Stomach (tissue), 9 donors: ENCODE measurements around the gene ADPRHL1. TPM values are rescaled to one million over a fixed set of nuclear protein-coding genes. Genes with fewer than 3 reads are reported as not detected.
A peak's percentile ranks its signal among the peaks of the same experiment; 100 is the strongest.
"Not testable (repeated sequence)": the region's sequence is repeated elsewhere in the genome, so short reads cannot be mapped to it uniquely, and the experiment has no call there.

ENCODE experiments used
- DNase-seq, 2 donors: peaks; one replicate each; pipeline versions ENCODE4 v3.0.0 to v3.0.0-alpha.2; 2013 to 2019
- H3K27ac ChIP-seq, 5 donors: fragments of 200-600 bp in 4 of 5; sonication (generic) in 4 of 5; one replicate each; pipeline ENCODE4 v1.5.1; 2013 to 2019; ENCODE audit warnings: mild to moderate bottlenecking in 1 of 5, moderate library complexity in 1 of 5
- H3K27me3 ChIP-seq, 3 donors: fragments of 200-600 bp; sonication (generic); one replicate each; pipeline ENCODE4 v1.5.1; 2017 to 2019; ENCODE audit warnings: mixed run types in 1 of 3
- H3K36me3 ChIP-seq, 4 donors: fragments of 200-600 bp; sonication (generic); 1 replicate in 3 of 4; 2 replicates in 1 of 4; pipeline ENCODE4 v1.5.1; 2016 to 2019
- H3K4me1 ChIP-seq, 4 donors: fragments of 200-600 bp; sonication (generic); one replicate each; pipeline ENCODE4 v1.5.1; 2016 to 2019
- H3K4me3 ChIP-seq, 4 donors: fragments of 200-600 bp; sonication (generic) in 3 of 4; one replicate each; pipeline ENCODE4 v1.5.1; 2016 to 2019; ENCODE audit warnings: mild to moderate bottlenecking in 1 of 4
- H3K9me3 ChIP-seq, 4 donors: fragments of 200-600 bp; sonication (generic); one replicate each; pipeline ENCODE4 v1.5.1; 2016 to 2019
- EP300 ChIP-seq: sonication (generic); formaldehyde crosslinking; IDR thresholded peaks from one replicate; pipeline ENCODE4 v1.6.1; 2017; ENCODE audit warnings: antibody characterized with exemption
- POLR2A ChIP-seq, 4 donors: fragments of 450-650 bp; IDR thresholded peaks; one replicate each; pipeline ENCODE4 v1.6.1; 2016; ENCODE audit warnings: antibody characterized with exemption in 4 of 4, control low read depth in 2 of 4, mild to moderate bottlenecking in 1 of 4, moderate library complexity in 1 of 4
- POLR2AphosphoS5 ChIP-seq, 3 donors: sonication (generic); formaldehyde crosslinking; IDR thresholded peaks; one replicate each; pipeline ENCODE4 v1.6.1; 2016; ENCODE audit warnings: antibody characterized with exemption in 3 of 3
- WGBS, 5 donors: extraction: QIAGEN DNeasy Blood & Tissue Kit in 3 of 5; methylation state at CpG; one replicate each; pipeline versions ENCODE4 v1.1.5 to v1.1.7; 2013 to 2018; 5-methylcytosine and 5-hydroxymethylcytosine counted together
- intact Hi-C: fragments of 100-400 bp; cut with DNase I; formaldehyde crosslinking; loops from one replicate; pipeline ENCODE4 v1.15.1; 2023; ENCODE audit warnings: low total_unique reads
- polyA plus RNA-seq, 3 donors: library from polyadenylated mRNA; stranded (reverse); fragments of 200-250 nt; gene quantifications; one replicate each; pipeline ENCODE4 v1.2.3, GENCODE V29; 2013
- total RNA-seq, 5 donors: library from RNA; depleted of rRNA; stranded (reverse); fragments of >200 nt; gene quantifications; one replicate each; pipeline versions ENCODE4 v1.1.0 to v1.2.3, GENCODE V29; 2014 to 2016
- TF ChIP-seq, protein P1 (sequence below), 7 experiments: fragments of 450-650 bp in 4 of 7; fragments of 200-600 bp in 3 of 7; sonication (generic) in 3 of 7; IDR thresholded peaks; one replicate each; pipeline ENCODE4 v1.5.1; 2016 to 2019; ENCODE audit warnings: antibody characterized with exemption in 7 of 7, control low read depth in 2 of 7, mild to moderate bottlenecking in 1 of 7
- donor health status: healthy with polysubstance abuse.
- donor health status: Bipolar disorder and iron deficiency.
- donor health status: healthy.

Gene ADPRHL1
- total and polyA plus RNA-seq, 8 donors, result 1.7 to 6.7 (median 2.7) TPM

DNA sequence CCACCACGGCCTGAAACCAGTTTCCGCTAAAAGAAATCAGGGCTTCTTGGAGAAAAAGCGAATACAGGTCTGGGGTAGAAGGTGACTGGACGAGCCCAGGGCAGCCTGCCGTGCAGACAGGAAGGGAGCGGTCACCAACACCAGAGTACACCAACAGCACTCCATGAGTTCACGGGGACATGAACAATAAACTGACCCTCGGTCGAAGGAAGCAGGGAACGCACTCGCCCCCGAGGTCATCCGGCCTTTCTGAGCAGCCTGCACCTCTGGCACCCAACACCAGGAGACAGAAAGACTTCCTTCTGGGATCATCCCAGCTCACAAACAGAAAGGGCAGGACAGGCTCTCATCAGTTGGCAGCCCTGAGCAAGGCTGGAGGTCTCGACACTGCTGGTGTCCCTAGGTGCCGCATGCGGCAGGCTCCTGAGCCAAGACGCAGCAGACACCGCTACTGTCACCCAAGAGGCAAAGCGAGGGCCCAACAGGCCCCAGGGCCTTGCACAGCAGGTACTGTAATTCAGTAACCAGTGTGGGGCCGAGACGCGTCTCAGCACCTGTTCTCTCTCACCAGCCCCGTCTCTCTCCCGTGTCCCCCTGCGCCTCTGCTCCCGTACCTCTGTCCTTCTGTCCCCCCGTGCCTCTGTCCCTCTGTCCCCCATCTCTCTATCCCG is 19.2 kb upstream of the ADPRHL1 start:
- DNase-seq, result no peak
- intact Hi-C loops, result no loop called here
- Histone ChIP-seq H3K9me3 (no peaks in the 10 kb centered on the region), H3K27ac (peak overlapping the region in 1 of 5 donors; percentile 46), H3K36me3 (peaks cover 8 to 92% (median 79%) of the 10 kb centered on the region in 4 donors), H3K27me3 (no peaks in the 10 kb centered on the region), H3K4me1 (no peaks in the 10 kb centered on the region), H3K4me3 (no peak overlapping the region)
- TF ChIP-seq POLR2AphosphoS5 (IDR thresholded peaks at IDR 0.05), result no peak
- TF ChIP-seq, protein P1, sequence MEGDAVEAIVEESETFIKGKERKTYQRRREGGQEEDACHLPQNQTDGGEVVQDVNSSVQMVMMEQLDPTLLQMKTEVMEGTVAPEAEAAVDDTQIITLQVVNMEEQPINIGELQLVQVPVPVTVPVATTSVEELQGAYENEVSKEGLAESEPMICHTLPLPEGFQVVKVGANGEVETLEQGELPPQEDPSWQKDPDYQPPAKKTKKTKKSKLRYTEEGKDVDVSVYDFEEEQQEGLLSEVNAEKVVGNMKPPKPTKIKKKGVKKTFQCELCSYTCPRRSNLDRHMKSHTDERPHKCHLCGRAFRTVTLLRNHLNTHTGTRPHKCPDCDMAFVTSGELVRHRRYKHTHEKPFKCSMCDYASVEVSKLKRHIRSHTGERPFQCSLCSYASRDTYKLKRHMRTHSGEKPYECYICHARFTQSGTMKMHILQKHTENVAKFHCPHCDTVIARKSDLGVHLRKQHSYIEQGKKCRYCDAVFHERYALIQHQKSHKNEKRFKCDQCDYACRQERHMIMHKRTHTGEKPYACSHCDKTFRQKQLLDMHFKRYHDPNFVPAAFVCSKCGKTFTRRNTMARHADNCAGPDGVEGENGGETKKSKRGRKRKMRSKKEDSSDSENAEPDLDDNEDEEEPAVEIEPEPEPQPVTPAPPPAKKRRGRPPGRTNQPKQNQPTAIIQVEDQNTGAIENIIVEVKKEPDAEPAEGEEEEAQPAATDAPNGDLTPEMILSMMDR (IDR thresholded peaks at IDR 0.05), result no peak
- TF ChIP-seq POLR2A (IDR thresholded peaks at IDR 0.05), result no peak
- TF ChIP-seq EP300, result no peak
- 89 to 94% (median 93%) methylated on average over 27 to 28 of the region's 28 CpGs for WGBS, 5 donors

DNA sequence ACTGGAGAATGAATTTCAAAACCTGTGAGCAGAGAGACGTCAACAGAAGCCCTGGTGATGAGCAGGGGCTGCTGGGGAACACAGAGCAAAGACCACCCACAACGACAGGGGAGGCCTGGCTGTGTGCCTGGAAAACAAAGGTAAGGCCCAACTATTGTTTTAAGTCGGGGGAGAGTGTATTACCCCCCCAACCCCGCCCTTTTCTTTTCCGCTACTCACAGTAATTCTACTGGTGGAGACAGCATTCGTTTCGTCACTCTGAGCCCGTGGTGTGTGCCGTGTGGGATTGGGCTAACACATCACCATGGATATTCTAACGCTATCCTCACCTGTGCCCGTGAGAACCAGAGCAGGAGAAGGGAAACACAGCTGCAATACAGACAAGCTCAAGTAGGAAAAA is 18.6 kb upstream of the ADPRHL1 start:
- no peak overlapping the region for H3K27ac ChIP-seq
- H3K4me1 ChIP-seq, result no peaks in the 10 kb centered on the region
- no peak for DNase-seq
- TF ChIP-seq EP300 (no peak), POLR2AphosphoS5 (IDR thresholded peaks at IDR 0.05) (no peak), POLR2A (IDR thresholded peaks at IDR 0.05) (no peak)
- TF ChIP-seq, protein P1 (IDR thresholded peaks at IDR 0.05), result no peak
- peaks cover 13 to 92% (median 81%) of the 10 kb centered on the region in 4 donors for H3K36me3 ChIP-seq
- no peaks in the 10 kb centered on the region for H3K27me3 ChIP-seq
- 81 to 86% (median 83%) methylated on average over 11 of the region's 11 CpGs for WGBS, 5 donors
- no peaks in the 10 kb centered on the region for H3K9me3 ChIP-seq
- no peak overlapping the region for H3K4me3 ChIP-seq
- intact Hi-C loops, result no loop called here

DNA sequence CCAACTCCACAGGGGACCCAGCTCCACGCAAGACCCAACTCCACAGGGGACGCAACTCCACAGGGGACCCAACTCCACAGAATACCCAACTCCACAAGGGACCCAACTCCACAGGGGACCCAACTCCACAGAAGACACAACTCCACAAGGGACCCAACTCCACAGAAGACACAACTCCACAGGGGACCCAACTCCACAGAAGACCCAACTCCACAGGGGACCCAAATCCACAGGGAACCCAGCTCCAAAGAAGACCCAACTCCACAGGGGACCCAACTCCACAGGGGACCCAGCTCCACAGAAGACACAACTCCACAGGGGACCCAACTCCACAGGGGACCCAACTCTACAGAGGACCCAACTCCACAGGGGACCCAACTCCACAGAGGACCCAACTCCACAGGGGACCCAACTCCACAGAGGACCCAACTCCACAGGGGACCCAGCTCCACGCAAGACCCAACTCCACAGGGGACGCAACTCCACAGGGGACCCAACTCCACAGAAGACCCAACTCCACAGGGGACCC is 17.4 kb upstream of the ADPRHL1 start:
- H3K4me1 ChIP-seq, H3K4me3 ChIP-seq, H3K9me3 ChIP-seq, DNase-seq, H3K27ac ChIP-seq, H3K27me3 ChIP-seq, intact Hi-C loops: not testable (repeated sequence)
- WGBS, 5 donors, result 86 to 100% (median 98%) methylated on average over 3 to 4 of the region's 4 CpGs
- H3K36me3 ChIP-seq, result peaks cover 13 to 87% (median 74%) of the 10 kb centered on the region in 4 donors

DNA sequence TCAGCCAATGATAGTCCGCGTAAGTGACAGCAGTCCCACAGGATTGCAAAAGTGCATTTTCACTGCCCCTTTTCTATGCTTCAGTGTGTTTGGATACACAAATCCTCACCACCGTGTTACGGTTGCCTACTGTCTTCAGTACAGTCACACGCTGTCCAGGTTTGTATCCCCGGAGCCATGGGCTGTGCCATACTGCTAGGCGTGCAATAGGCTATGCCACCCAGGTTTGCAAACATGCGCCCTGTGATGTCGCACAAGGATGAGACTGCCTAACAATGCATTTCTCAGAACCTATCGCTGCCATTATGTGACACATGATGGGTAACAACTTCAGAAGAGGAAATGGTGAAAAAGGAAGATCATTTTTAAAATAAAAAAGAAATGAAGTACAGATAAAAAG is 16.8 kb upstream of the ADPRHL1 start:
- DNase-seq, result no peak
- peaks cover 13 to 80% (median 69%) of the 10 kb centered on the region in 4 donors for H3K36me3 ChIP-seq
- no peaks in the 10 kb centered on the region for H3K4me1 ChIP-seq
- intact Hi-C loops, result no loop called here
- H3K27ac ChIP-seq, result no peak overlapping the region
- no peak overlapping the region for H3K4me3 ChIP-seq
- no peak for TF ChIP-seq POLR2AphosphoS5 (IDR thresholded peaks at IDR 0.05)
- H3K9me3 ChIP-seq, result no peaks in the 10 kb centered on the region
- 94 to 98% (median 96%) methylated on average over 10 of the region's 10 CpGs for WGBS, 5 donors
- H3K27me3 ChIP-seq, result no peaks in the 10 kb centered on the region

DNA sequence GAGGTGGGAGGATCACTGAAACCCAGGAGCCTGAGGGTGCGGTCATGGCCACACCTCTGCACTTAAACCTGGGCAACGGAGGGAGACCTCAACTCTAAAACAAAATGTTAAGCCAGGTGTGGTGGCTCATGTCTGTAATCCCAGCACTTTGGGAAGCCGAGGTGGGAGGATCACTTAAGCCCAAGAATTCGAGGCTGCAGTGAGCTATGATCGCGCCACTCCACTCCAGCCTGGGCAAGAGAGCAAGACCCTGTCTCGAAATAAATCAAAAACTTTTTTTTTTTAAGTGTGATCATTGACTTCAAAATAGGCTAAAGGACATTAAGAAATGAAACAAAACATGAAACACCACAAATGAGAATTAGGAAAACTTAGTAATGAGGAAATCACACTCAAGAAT is 16.3 kb upstream of the ADPRHL1 start:
- no peaks in the 10 kb centered on the region for H3K9me3 ChIP-seq
- H3K27me3 ChIP-seq, result no peaks in the 10 kb centered on the region
- peaks cover 13 to 77% (median 65%) of the 10 kb centered on the region in 4 donors for H3K36me3 ChIP-seq
- no peak overlapping the region for H3K27ac ChIP-seq
- TF ChIP-seq, protein P1 (IDR thresholded peaks at IDR 0.05), result no peak
- TF ChIP-seq EP300, result no peak
- no peak for TF ChIP-seq POLR2AphosphoS5 (IDR thresholded peaks at IDR 0.05)
- no peak for TF ChIP-seq POLR2A (IDR thresholded peaks at IDR 0.05)
- 89 to 96% (median 91%) methylated on average over 7 of the region's 7 CpGs for WGBS, 5 donors
- intact Hi-C loops, result no loop called here
- no peaks in the 10 kb centered on the region for H3K4me1 ChIP-seq
- no peak overlapping the region for H3K4me3 ChIP-seq
- no peak for DNase-seq
